Panc1 (cell line): Measurements from ENCODE around the gene ORM1. TPM values are rescaled to one million over a fixed set of nuclear protein-coding genes. Genes with fewer than 3 reads are reported as not detected.
"Not testable (repeated sequence)": the region's sequence is repeated elsewhere in the genome, so short reads cannot be mapped to it uniquely, and the experiment has no call there.

Experiments used
- ATAC-seq: fragments of 200-7000 bp; cut with Tn5 transposase; 2 replicates; pipeline ENCODE4 v1.9.1; 2020; ENCODE audit warnings: mild to moderate bottlenecking, moderate library complexity
- BruUV-seq: library from RNA; stranded (reverse); fragments of 400-500 nt; replicated peaks from 2 replicates; lab custom pipeline; 2021; lab: Mats Ljungman, UMichigan
- CTCF ChIA-PET: fragments of 300-600 bp; sonication (Branson Sonifier 250); formaldehyde crosslinking; loops from one replicate; lab custom pipeline; 2022; ENCODE audit warnings: antibody characterized with exemption; lab: Charles Lee
- POLR2A ChIA-PET: fragments of 300-600 bp; sonication (Branson Sonifier 250); formaldehyde crosslinking; loops from one replicate; lab custom pipeline; 2022; ENCODE audit warnings: antibody characterized with exemption; lab: Charles Lee
- DNase-seq: peaks from one replicate; pipeline ENCODE4 v3.0.0-alpha.2; 2010; ENCODE audit warnings: low read depth, low spot score
- H3K27ac ChIP-seq: 2 replicates; pipeline ENCODE4 v1.5.1; 2011; ENCODE audit warnings: mild to moderate bottlenecking, low read length, inconsistent platforms
- H3K27me3 ChIP-seq: fragments of 200-500 bp; sonication (Bioruptor generic); 2 replicates; pipeline ENCODE4 v1.6.0; 2014; ENCODE audit warnings: low read length, inconsistent platforms; ENCODE audit not compliant: control insufficient read depth, insufficient read depth
- H3K36me3 ChIP-seq: fragments of 200-500 bp; sonication (Bioruptor generic); 2 replicates; pipeline ENCODE4 v1.5.1; 2014; ENCODE audit warnings: inconsistent platforms, mild to moderate bottlenecking, low read length, moderate library complexity; ENCODE audit not compliant: control insufficient read depth, insufficient read depth
- H3K4me1 ChIP-seq: 2 replicates; pipeline ENCODE4 v1.5.1; 2011; ENCODE audit warnings: inconsistent platforms, mild to moderate bottlenecking, low read length, moderate library complexity; ENCODE audit not compliant: control insufficient read depth, insufficient read depth
- H3K4me3 ChIP-seq, 2 experiments: 2 replicates each; pipeline ENCODE4 v1.5.1; 2011 to 2012; ENCODE audit warnings: low read depth in 2 of 2, low read length in 2 of 2, mild to moderate bottlenecking in 2 of 2, inconsistent platforms in 1 of 2, moderate library complexity in 1 of 2
- H3K9me3 ChIP-seq: fragments of 200-500 bp; sonication (Bioruptor generic); 2 replicates; pipeline ENCODE4 v1.5.1; 2014; ENCODE audit warnings: low read depth, mild to moderate bottlenecking, inconsistent platforms, low read length, moderate library complexity; ENCODE audit not compliant: control insufficient read depth, insufficient read depth
- CTCF ChIP-seq: fragments of 450-650 bp; IDR thresholded peaks from 2 replicates; pipeline ENCODE4 v1.5.1; 2017; ENCODE audit warnings: mild to moderate bottlenecking
- POLR2AphosphoS5 ChIP-seq: IDR thresholded peaks from 2 replicates; pipeline ENCODE4 v1.6.1; 2012; ENCODE audit warnings: mild to moderate bottlenecking, low read depth, low read length, moderate library complexity
- REST ChIP-seq, 2 experiments: IDR thresholded peaks; 2 replicates each; pipeline ENCODE4 v1.6.1; 2011 to 2012; ENCODE audit warnings: low read depth in 2 of 2, control low read depth in 1 of 2, low read length in 1 of 2, mild to moderate bottlenecking in 1 of 2, moderate library complexity in 1 of 2; ENCODE audit not compliant: insufficient read depth in 1 of 2
- SIN3A ChIP-seq: IDR thresholded peaks from 2 replicates; pipeline ENCODE4 v1.6.1; 2012; ENCODE audit warnings: low read depth, mild to moderate bottlenecking, low read length, moderate library complexity, borderline replicate concordance; ENCODE audit not compliant: insufficient read depth
- TCF7L2 ChIP-seq: IDR thresholded peaks from 2 replicates; pipeline ENCODE4 v1.6.1; 2011; ENCODE audit warnings: mild to moderate bottlenecking, low read depth, low read length, inconsistent platforms
- in situ Hi-C: cut with HindIII; loops from 2 replicates; pipeline ENCODE4 v1.10.0; 2016; ENCODE audit warnings: low sequenced_read_pairs, low pct_unique_long_range_greater_than_20kb
- intact Hi-C: fragments of 100-400 bp; cut with micrococcal nuclease; formaldehyde crosslinking; loops from one replicate; pipeline ENCODE4 v1.10.0; 2022; ENCODE audit not compliant: unreplicated experiment
- total RNA-seq: library from RNA; stranded (reverse); gene quantifications from one replicate; pipeline ENCODE4 v1.2.1, GENCODE V29; 2021; ENCODE audit not compliant: unreplicated experiment

ORM1 gene
- total RNA-seq, 1 experiment from 2014 or later = 3.5 TPM

GRCh38 chr9:114330636-114331035, 7.7 kb downstream of the ORM1 start:
- ChIA-PET CTCF (no interaction called here), POLR2A (no interaction called here)
- no peak for DNase-seq
- intact Hi-C loops = no loop called here
- no TSS peak for BruUV-seq
- Histone ChIP-seq H3K27me3 (no peaks in the 10 kb centered on the region), H3K4me3 (no peak overlapping the region), H3K36me3 (no peaks in the 10 kb centered on the region), H3K9me3 (no peaks in the 10 kb centered on the region), H3K4me1 (no peaks in the 10 kb centered on the region), H3K27ac (no peak overlapping the region)
- in situ Hi-C loops = no loop called here
- TF ChIP-seq POLR2AphosphoS5 = no peak
- TF ChIP-seq TCF7L2 = no peak
- TF ChIP-seq CTCF = no peak
- no peak for TF ChIP-seq SIN3A
- no peak for TF ChIP-seq REST (IDR thresholded peaks at IDR 0.05; ENCODE audit: insufficient read depth in 1 of 2, low read depth in 2 of 2, low read length in 1 of 2)
- no peak for ATAC-seq

GRCh38 chr9:114331229-114332195, 8.6 kb downstream of the ORM1 start:
- DNase-seq, intact Hi-C loops, ATAC-seq, H3K27me3 ChIP-seq, H3K9me3 ChIP-seq, POLR2A ChIA-PET, H3K27ac ChIP-seq, H3K4me3 ChIP-seq, H3K36me3 ChIP-seq, in situ Hi-C loops, CTCF ChIA-PET, BruUV-seq, H3K4me1 ChIP-seq: not testable (repeated sequence)

GRCh38 chr9:114332474-114333040, 9.7 kb downstream of the ORM1 start:
- H3K4me3 ChIP-seq, H3K36me3 ChIP-seq, ATAC-seq, H3K4me1 ChIP-seq, H3K27me3 ChIP-seq, intact Hi-C loops, H3K27ac ChIP-seq, in situ Hi-C loops, DNase-seq, BruUV-seq, H3K9me3 ChIP-seq: not testable (repeated sequence)
- CTCF ChIA-PET = interaction anchor here (0.6 kb wide), 1 partner anchor 171 kb away, joined by 3 read pairs; no protein-coding TSS in a partner anchor
- POLR2A ChIA-PET = interaction anchor here (0.5 kb wide), 1 partner anchor 290 kb away, joined by 3 read pairs; no protein-coding TSS in a partner anchor

- BruUV-seq, POLR2A ChIA-PET, H3K4me1 ChIP-seq, DNase-seq, intact Hi-C loops, H3K4me3 ChIP-seq, H3K27me3 ChIP-seq, H3K36me3 ChIP-seq, ATAC-seq, CTCF ChIA-PET, in situ Hi-C loops, H3K9me3 ChIP-seq, H3K27ac ChIP-seq: not testable (repeated sequence)
Observed at GRCh38 chr9:114333718-114334117, 10.8 kb downstream of the ORM1 start.
